ENCODE measurements around the gene NEDD4L. TPM values are rescaled to one million over a fixed set of nuclear protein-coding genes. Genes with fewer than 3 reads are reported as not detected.
A peak's percentile ranks its signal among the peaks of the same experiment; 100 is the strongest.

The NEDD4L gene
- total RNA-seq, 2 donors from 2014 or later: 149 to 212 TPM

GRCh38 chr18:58144106-58144505 lies 100.1 kb downstream of the NEDD4L start:
- H3K27ac ChIP-seq: no peak overlapping the region
- intact Hi-C loops (cut with DNase I): no loop called here
- no peaks in the 10 kb centered on the region for H3K4me1 ChIP-seq
- no peak for DNase-seq
- no peaks in the 10 kb centered on the region for H3K9me3 ChIP-seq
- TF ChIP-seq CTCF (IDR thresholded peaks at IDR 0.05): no peak
- no peak overlapping the region for H3K9ac ChIP-seq (ENCODE audit: low read depth in 2 of 2, low read length in 2 of 2)
- H3K4me3 ChIP-seq: no peak overlapping the region
- no peaks in the 10 kb centered on the region for H3K36me3 ChIP-seq
- no peaks in the 10 kb centered on the region for H3K27me3 ChIP-seq

GRCh38 chr18:58144671-58145285 lies 100.8 kb downstream of the NEDD4L start:
- H3K9ac ChIP-seq (ENCODE audit: low read depth in 2 of 2, low read length in 2 of 2): no peak overlapping the region
- intact Hi-C loops (cut with DNase I): no loop called here
- no peaks in the 10 kb centered on the region for H3K27me3 ChIP-seq
- H3K4me3 ChIP-seq: no peak overlapping the region
- H3K9me3 ChIP-seq: no peaks in the 10 kb centered on the region
- no peak for TF ChIP-seq CTCF (IDR thresholded peaks at IDR 0.05)
- H3K4me1 ChIP-seq: no peaks in the 10 kb centered on the region
- H3K27ac ChIP-seq: no peak overlapping the region
- H3K36me3 ChIP-seq: no peaks in the 10 kb centered on the region
- DNase-seq: no peak

- Histone ChIP-seq H3K4me3 (no peak overlapping the region), H3K4me1 (no peaks in the 10 kb centered on the region), H3K9me3 (no peaks in the 10 kb centered on the region), H3K9ac (ENCODE audit: low read depth in 2 of 2, low read length in 2 of 2) (no peak overlapping the region), H3K27me3 (no peaks in the 10 kb centered on the region), H3K27ac (no peak overlapping the region), H3K36me3 (no peaks in the 10 kb centered on the region)
- intact Hi-C loops (cut with DNase I): no loop called here
- TF ChIP-seq CTCF (IDR thresholded peaks at IDR 0.05): no peak
- DNase-seq: no peak
Measured at GRCh38 chr18:58146099-58146498, 102.1 kb downstream of the NEDD4L start.

- Histone ChIP-seq H3K36me3 (no peaks in the 10 kb centered on the region), H3K27me3 (no peaks in the 10 kb centered on the region), H3K9ac (ENCODE audit: low read depth in 2 of 2, low read length in 2 of 2) (no peak overlapping the region), H3K27ac (peak overlapping the region; percentile 37), H3K4me3 (peak overlapping the region; percentile 20), H3K4me1 (no peaks in the 10 kb centered on the region), H3K9me3 (no peaks in the 10 kb centered on the region)
- intact Hi-C loops (cut with DNase I): no loop called here
- peak; percentile 14 for TF ChIP-seq CTCF (IDR thresholded peaks at IDR 0.05)
- DNase-seq: peak; percentile 49
Measured at GRCh38 chr18:58148954-58149471, 105.0 kb downstream of the NEDD4L start.

- Histone ChIP-seq H3K36me3 (no peaks in the 10 kb centered on the region), H3K9ac (ENCODE audit: low read depth in 2 of 2, low read length in 2 of 2) (no peak overlapping the region), H3K27me3 (no peaks in the 10 kb centered on the region), H3K4me1 (no peaks in the 10 kb centered on the region), H3K27ac (no peak overlapping the region), H3K4me3 (peak overlapping the region; percentile 20), H3K9me3 (no peaks in the 10 kb centered on the region)
- intact Hi-C loops (cut with DNase I): no loop called here
- no peak for DNase-seq
- TF ChIP-seq CTCF (IDR thresholded peaks at IDR 0.05): no peak
Measured at GRCh38 chr18:58150772-58151171, 106.7 kb downstream of the NEDD4L start.

Measured in colonic mucosa (tissue), 4 donors.